ENCODE data around the gene PRICKLE4. TPM values are rescaled to one million over a fixed set of nuclear protein-coding genes. Genes with fewer than 3 reads are reported as not detected.

The PRICKLE4 gene
- total RNA-seq, 1 experiment from 2014 or later = not detected

GRCh38 chr6:41777551-41778285, 2.9 kb upstream of the PRICKLE4 start:
- Histone ChIP-seq H3K4me3 (ENCODE audit: insufficient read depth, low read depth, low read length) (no peak overlapping the region), H3K27me3 (ENCODE audit: control insufficient read depth, insufficient read depth, low read length) (peaks cover 21% of the 10 kb centered on the region), H3K36me3 (replicated peaks; ENCODE audit: control insufficient read depth, insufficient read depth, low read length) (peaks cover 9% of the 10 kb centered on the region)
- no peak for DNase-seq

- Histone ChIP-seq H3K4me3 (ENCODE audit: insufficient read depth, low read depth, low read length) (peak overlapping the region; percentile 79), H3K27me3 (ENCODE audit: control insufficient read depth, insufficient read depth, low read length) (peaks cover 33% of the 10 kb centered on the region), H3K36me3 (replicated peaks; ENCODE audit: control insufficient read depth, insufficient read depth, low read length) (peaks cover 9% of the 10 kb centered on the region)
- no peak for DNase-seq
Observed at GRCh38 chr6:41778895-41779294, 1.7 kb upstream of the PRICKLE4 start.

- Histone ChIP-seq H3K4me3 (ENCODE audit: insufficient read depth, low read depth, low read length) (peak overlapping the region; percentile 79), H3K36me3 (replicated peaks; ENCODE audit: control insufficient read depth, insufficient read depth, low read length) (peaks cover 8% of the 10 kb centered on the region), H3K27me3 (ENCODE audit: control insufficient read depth, insufficient read depth, low read length) (peaks cover 37% of the 10 kb centered on the region)
- peak; percentile 40 for DNase-seq
Observed at GRCh38 chr6:41779336-41779735, 1.2 kb upstream of the PRICKLE4 start.

- Histone ChIP-seq H3K27me3 (ENCODE audit: control insufficient read depth, insufficient read depth, low read length) (peaks cover 44% of the 10 kb centered on the region), H3K4me3 (ENCODE audit: insufficient read depth, low read depth, low read length) (peak within 1 kb of the TSS; percentile 79)
- DNase-seq = peak; percentile 100
Observed at GRCh38 chr6:41779788-41780550, 613 bp upstream of the PRICKLE4 start, which contains the start of gene FRS3. TSS of gene FRS3 (minus strand) at chr6:41779900. CDS start at chr6:41776987, 2,913 bp downstream.

GRCh38 chr6:41781366-41781730, 766 bp downstream of the PRICKLE4 start:
- Histone ChIP-seq H3K36me3 (replicated peaks; ENCODE audit: control insufficient read depth, insufficient read depth, low read length) (peaks cover 2% of the 10 kb centered on the region; the same call in 1 of the 2 replicates), H3K27me3 (ENCODE audit: control insufficient read depth, insufficient read depth, low read length) (peaks cover 57% of the 10 kb centered on the region), H3K4me3 (ENCODE audit: insufficient read depth, low read depth, low read length) (peak overlapping the region; percentile 79; the same call in 1 of the 2 replicates)
- DNase-seq = peak; percentile 41

More at GRCh38 chr6:41779788-41780550, 613 bp upstream of the PRICKLE4 start, which contains the start of gene FRS3:
- peaks cover 4% of the 10 kb centered on the region for H3K36me3 ChIP-seq (replicated peaks; ENCODE audit: control insufficient read depth, insufficient read depth, low read length)

GRCh38 chr6:41783106-41783780, 2.7 kb downstream of the PRICKLE4 start:
- Histone ChIP-seq H3K27me3 (ENCODE audit: control insufficient read depth, insufficient read depth, low read length) (peaks cover 57% of the 10 kb centered on the region), H3K4me3 (ENCODE audit: insufficient read depth, low read depth, low read length) (no peak overlapping the region), H3K36me3 (replicated peaks; ENCODE audit: control insufficient read depth, insufficient read depth, low read length) (no peaks in the 10 kb centered on the region)
- no peak for DNase-seq

GRCh38 chr6:41784581-41785171, 4.1 kb downstream of the PRICKLE4 start:
- Histone ChIP-seq H3K27me3 (ENCODE audit: control insufficient read depth, insufficient read depth, low read length) (peaks cover 55% of the 10 kb centered on the region), H3K4me3 (ENCODE audit: insufficient read depth, low read depth, low read length) (no peak overlapping the region), H3K36me3 (replicated peaks; ENCODE audit: control insufficient read depth, insufficient read depth, low read length) (peaks cover 6% of the 10 kb centered on the region)
- DNase-seq = peak; percentile 51

GRCh38 chr6:41785254-41785653, 4.7 kb downstream of the PRICKLE4 start:
- Histone ChIP-seq H3K36me3 (replicated peaks; ENCODE audit: control insufficient read depth, insufficient read depth, low read length) (peaks cover 9% of the 10 kb centered on the region), H3K4me3 (ENCODE audit: insufficient read depth, low read depth, low read length) (no peak overlapping the region), H3K27me3 (ENCODE audit: control insufficient read depth, insufficient read depth, low read length) (peaks cover 54% of the 10 kb centered on the region)
- DNase-seq = peak; percentile 61

- H3K27me3 ChIP-seq (ENCODE audit: control insufficient read depth, insufficient read depth, low read length) = peaks cover 49% of the 10 kb centered on the region
- DNase-seq = no peak
- H3K4me3 ChIP-seq (ENCODE audit: insufficient read depth, low read depth, low read length) = peak overlapping the region; percentile 49
Observed at GRCh38 chr6:41785689-41786450, 5.3 kb downstream of the PRICKLE4 start.

GRCh38 chr6:41786451-41787218, 6.1 kb downstream of the PRICKLE4 start:
- Histone ChIP-seq H3K36me3 (replicated peaks; ENCODE audit: control insufficient read depth, insufficient read depth, low read length) (peaks cover 9% of the 10 kb centered on the region), H3K4me3 (ENCODE audit: insufficient read depth, low read depth, low read length) (peak overlapping the region; percentile 96), H3K27me3 (ENCODE audit: control insufficient read depth, insufficient read depth, low read length) (peaks cover 42% of the 10 kb centered on the region)
- peak; percentile 98 for DNase-seq

More at GRCh38 chr6:41785689-41786450, 5.3 kb downstream of the PRICKLE4 start:
- H3K36me3 ChIP-seq (replicated peaks; ENCODE audit: control insufficient read depth, insufficient read depth, low read length) = peaks cover 9% of the 10 kb centered on the region

- Histone ChIP-seq H3K36me3 (replicated peaks; ENCODE audit: control insufficient read depth, insufficient read depth, low read length) (peaks cover 9% of the 10 kb centered on the region), H3K4me3 (ENCODE audit: insufficient read depth, low read depth, low read length) (peak within 1 kb of the TSS; percentile 96), H3K27me3 (ENCODE audit: control insufficient read depth, insufficient read depth, low read length) (peaks cover 39% of the 10 kb centered on the region)
- DNase-seq = peak; percentile 94
Observed at GRCh38 chr6:41787219-41787917, 6.8 kb downstream of the PRICKLE4 start, which contains the start of gene TOMM6. TSS of gene TOMM6 (plus strand) at chr6:41787694. CDS start at chr6:41787698, 4 bp downstream.

GRCh38 chr6:41789390-41789724, 8.8 kb downstream of the PRICKLE4 start:
- Histone ChIP-seq H3K36me3 (replicated peaks; ENCODE audit: control insufficient read depth, insufficient read depth, low read length) (peaks cover 9% of the 10 kb centered on the region), H3K27me3 (ENCODE audit: control insufficient read depth, insufficient read depth, low read length) (peaks cover 20% of the 10 kb centered on the region), H3K4me3 (ENCODE audit: insufficient read depth, low read depth, low read length) (no peak overlapping the region)
- no peak for DNase-seq
